ENCODE data around the gene ZNF711. TPM values are rescaled to one million over a fixed set of nuclear protein-coding genes. Genes with fewer than 3 reads are reported as not detected.

Gene ZNF711
- total RNA-seq: 100 to 1,000 TPM; 125 to 154 TPM
- 30.3 TPM for polyA plus RNA-seq (ENCODE audit: insufficient read depth, low read depth, low replicate concordance)
- long read RNA-seq, donor 1, full-length matches to known transcripts: 1 of 10 reads
- long read RNA-seq, donor 1, partial matches to known transcripts: 9 of 10 reads
- long read RNA-seq, donor 1, other reads (novel, unspliced or antisense): 0 of 10 reads
- long read RNA-seq, donor 2: 0 reads

- Histone ChIP-seq H3K27me3 (no peaks in the 10 kb centered on the region), H3K4me3 (peak within 1 kb of the TSS; percentile 57 to 71), H3K9me3 (no peaks in the 10 kb centered on the region), H3K4me1 (no peaks in the 10 kb centered on the region), H3K36me3 (ENCODE audit: low read depth, missing control alignments) (no peaks in the 10 kb centered on the region), H3K27ac (peak within 1 kb of the TSS; percentile 77 to 80)
- DNase-seq: peak; percentile 87
- intact Hi-C loops (cut with DNase I; ENCODE audit: low total_unique reads): no loop called here
- TF ChIP-seq POLR2A (IDR thresholded peaks at IDR 0.05): no peak
- TF ChIP-seq CTCF (IDR thresholded peaks at IDR 0.05): no peak
- 0% methylated on average over 5 to 28 of the region's 65 CpGs for WGBS, 2 donors
These were observed at the start of gene ZNF711, which contains the start of gene SATL1 for GRCh38 chrX:85243761-85244449. ZNF711 (plus strand) TSS chrX:85243991; CDS start chrX:85247573, 3,582 bp downstream. SATL1 (minus strand) TSS chrX:85243779; CDS start chrX:85108968, 134,811 bp downstream.

GRCh38 chrX:85196319-85196718 lies 47.5 kb upstream of the ZNF711 start:
- no peak overlapping the region for H3K4me3 ChIP-seq
- intact Hi-C loops (cut with DNase I; ENCODE audit: low total_unique reads): no loop called here
- H3K27me3 ChIP-seq: no peaks in the 10 kb centered on the region
- no peaks in the 10 kb centered on the region for H3K36me3 ChIP-seq (ENCODE audit: low read depth, missing control alignments)
- no peak overlapping the region for H3K27ac ChIP-seq
- H3K4me1 ChIP-seq: no peaks in the 10 kb centered on the region
- 81 to 82% methylated on average over 1 of the region's 1 CpG for WGBS, 2 donors
- no peaks in the 10 kb centered on the region for H3K9me3 ChIP-seq
- TF ChIP-seq POLR2A (IDR thresholded peaks at IDR 0.05) (no peak), CTCF (IDR thresholded peaks at IDR 0.05) (no peak)
- DNase-seq: no peak

GRCh38 chrX:85203461-85203970 lies 40.3 kb upstream of the ZNF711 start:
- Histone ChIP-seq H3K9me3 (no peaks in the 10 kb centered on the region), H3K27ac (peak overlapping the region in 1 of 2 donors; percentile 14), H3K4me3 (no peak overlapping the region), H3K36me3 (ENCODE audit: low read depth, missing control alignments) (no peaks in the 10 kb centered on the region), H3K27me3 (no peaks in the 10 kb centered on the region), H3K4me1 (no peaks in the 10 kb centered on the region)
- WGBS, 2 donors: no CpG with 5 or more reads among the region's 8 CpGs
- DNase-seq: no peak
- intact Hi-C loops (cut with DNase I; ENCODE audit: low total_unique reads): no loop called here
- TF ChIP-seq CTCF (IDR thresholded peaks at IDR 0.05) (no peak), POLR2A (IDR thresholded peaks at IDR 0.05) (no peak)

GRCh38 chrX:85213792-85214530 lies 29.8 kb upstream of the ZNF711 start:
- no peak for DNase-seq
- Histone ChIP-seq H3K27me3 (no peaks in the 10 kb centered on the region), H3K4me3 (no peak overlapping the region), H3K27ac (no peak overlapping the region), H3K4me1 (no peaks in the 10 kb centered on the region), H3K9me3 (no peaks in the 10 kb centered on the region), H3K36me3 (ENCODE audit: low read depth, missing control alignments) (no peaks in the 10 kb centered on the region)
- intact Hi-C loops (cut with DNase I; ENCODE audit: low total_unique reads): no loop called here
- 94 to 97% methylated on average over 3 of the region's 3 CpGs for WGBS, 2 donors
- TF ChIP-seq CTCF (IDR thresholded peaks at IDR 0.05) (no peak), POLR2A (IDR thresholded peaks at IDR 0.05) (no peak)
